Stomach (tissue), 9 donors: ENCODE data around the gene COL1A1. TPM values are rescaled to one million over a fixed set of nuclear protein-coding genes. Genes with fewer than 3 reads are reported as not detected.

Source experiments
- DNase-seq, 2 donors: peaks; one replicate each; pipeline versions ENCODE4 v3.0.0 to v3.0.0-alpha.2; 2013 to 2019
- H3K27ac ChIP-seq, 5 donors: fragments of 200-600 bp in 4 of 5; sonication (generic) in 4 of 5; one replicate each; pipeline ENCODE4 v1.5.1; 2013 to 2019; ENCODE audit warnings: mild to moderate bottlenecking in 1 of 5, moderate library complexity in 1 of 5
- H3K27me3 ChIP-seq, 3 donors: fragments of 200-600 bp; sonication (generic); one replicate each; pipeline ENCODE4 v1.5.1; 2017 to 2019; ENCODE audit warnings: mixed run types in 1 of 3
- H3K36me3 ChIP-seq, 4 donors: fragments of 200-600 bp; sonication (generic); 1 replicate in 3 of 4; 2 replicates in 1 of 4; pipeline ENCODE4 v1.5.1; 2016 to 2019
- H3K4me1 ChIP-seq, 4 donors: fragments of 200-600 bp; sonication (generic); one replicate each; pipeline ENCODE4 v1.5.1; 2016 to 2019
- H3K4me3 ChIP-seq, 4 donors: fragments of 200-600 bp; sonication (generic) in 3 of 4; one replicate each; pipeline ENCODE4 v1.5.1; 2016 to 2019; ENCODE audit warnings: mild to moderate bottlenecking in 1 of 4
- H3K9me3 ChIP-seq, 4 donors: fragments of 200-600 bp; sonication (generic); one replicate each; pipeline ENCODE4 v1.5.1; 2016 to 2019
- CTCF ChIP-seq, 7 experiments: fragments of 450-650 bp in 4 of 7; fragments of 200-600 bp in 3 of 7; sonication (generic) in 3 of 7; IDR thresholded peaks; one replicate each; pipeline ENCODE4 v1.5.1; 2016 to 2019; ENCODE audit warnings: antibody characterized with exemption in 7 of 7, control low read depth in 2 of 7, mild to moderate bottlenecking in 1 of 7
- EP300 ChIP-seq: sonication (generic); formaldehyde crosslinking; IDR thresholded peaks from one replicate; pipeline ENCODE4 v1.6.1; 2017; ENCODE audit warnings: antibody characterized with exemption
- POLR2A ChIP-seq, 4 donors: fragments of 450-650 bp; IDR thresholded peaks; one replicate each; pipeline ENCODE4 v1.6.1; 2016; ENCODE audit warnings: antibody characterized with exemption in 4 of 4, control low read depth in 2 of 4, mild to moderate bottlenecking in 1 of 4, moderate library complexity in 1 of 4
- POLR2AphosphoS5 ChIP-seq, 3 donors: sonication (generic); formaldehyde crosslinking; IDR thresholded peaks; one replicate each; pipeline ENCODE4 v1.6.1; 2016; ENCODE audit warnings: antibody characterized with exemption in 3 of 3
- WGBS, 5 donors: extraction: QIAGEN DNeasy Blood & Tissue Kit in 3 of 5; methylation state at CpG; one replicate each; pipeline versions ENCODE4 v1.1.5 to v1.1.7; 2013 to 2018; 5-methylcytosine and 5-hydroxymethylcytosine counted together
- intact Hi-C: fragments of 100-400 bp; cut with DNase I; formaldehyde crosslinking; loops from one replicate; pipeline ENCODE4 v1.15.1; 2023; ENCODE audit warnings: low total_unique reads
- polyA plus RNA-seq, 3 donors: library from polyadenylated mRNA; stranded (reverse); fragments of 200-250 nt; gene quantifications; one replicate each; pipeline ENCODE4 v1.2.3, GENCODE V29; 2013
- total RNA-seq, 5 donors: library from RNA; depleted of rRNA; stranded (reverse); fragments of >200 nt; gene quantifications; one replicate each; pipeline versions ENCODE4 v1.1.0 to v1.2.3, GENCODE V29; 2014 to 2016
- donor health status: healthy with polysubstance abuse.
- donor health status: Bipolar disorder and iron deficiency.
- donor health status: healthy.

COL1A1 gene
- total and polyA plus RNA-seq, 8 donors: 17.9 to 1,931 (median 142) TPM

- H3K27ac ChIP-seq: peak overlapping the region in 4 of 5 donors; percentile 7 to 97 (median 50)
- intact Hi-C loops: no loop called here
- H3K4me1 ChIP-seq: peaks cover 38 to 82% (median 66%) of the 10 kb centered on the region in 4 donors
- DNase-seq: no peak
- H3K4me3 ChIP-seq: peak overlapping the region in 2 of 4 donors; percentile 86 to 93
- no peaks in the 10 kb centered on the region for H3K27me3 ChIP-seq
- TF ChIP-seq POLR2A (IDR thresholded peaks at IDR 0.05) (no peak), POLR2AphosphoS5 (IDR thresholded peaks at IDR 0.05) (no peak), CTCF (IDR thresholded peaks at IDR 0.05) (no peak), EP300 (no peak)
- WGBS, 5 donors: 65 to 78% (median 70%) methylated on average over 10 to 11 of the region's 11 CpGs
- no peaks in the 10 kb centered on the region for H3K9me3 ChIP-seq
- H3K36me3 ChIP-seq: peaks cover 35 to 54% (median 51%) of the 10 kb centered on the region in 4 donors
Measured at GRCh38 chr17:50145532-50146229, 55.8 kb downstream of the COL1A1 start.

GRCh38 chr17:50144845-50145531 is 56.4 kb downstream of the COL1A1 start:
- no peak for TF ChIP-seq POLR2A (IDR thresholded peaks at IDR 0.05)
- TF ChIP-seq EP300: no peak
- no peak for TF ChIP-seq CTCF (IDR thresholded peaks at IDR 0.05)
- no peak for TF ChIP-seq POLR2AphosphoS5 (IDR thresholded peaks at IDR 0.05)
- DNase-seq: peak in 1 of 2 donors; percentile 44
- WGBS, 5 donors: 64 to 75% (median 74%) methylated on average over 13 to 16 of the region's 16 CpGs
- Histone ChIP-seq H3K4me1 (peaks cover 45 to 86% (median 72%) of the 10 kb centered on the region in 4 donors), H3K27me3 (no peaks in the 10 kb centered on the region), H3K4me3 (no peak overlapping the region), H3K9me3 (no peaks in the 10 kb centered on the region), H3K27ac (peak overlapping the region in 2 of 5 donors; percentile 93 to 97), H3K36me3 (peaks cover 40 to 61% (median 58%) of the 10 kb centered on the region in 4 donors)
- intact Hi-C loops: loop anchor here (5.0 kb wide), 1 partner anchor 38 kb away; no protein-coding TSS in a partner anchor

GRCh38 chr17:50144355-50144754 is 57.1 kb downstream of the COL1A1 start:
- peak overlapping the region in 1 of 5 donors; percentile 97 for H3K27ac ChIP-seq
- DNase-seq: no peak
- no peak overlapping the region for H3K4me3 ChIP-seq
- no peak for TF ChIP-seq CTCF (IDR thresholded peaks at IDR 0.05)
- no peak for TF ChIP-seq POLR2A (IDR thresholded peaks at IDR 0.05)
- TF ChIP-seq POLR2AphosphoS5 (IDR thresholded peaks at IDR 0.05): no peak
- no peak for TF ChIP-seq EP300
- peaks cover 45 to 67% (median 64%) of the 10 kb centered on the region in 4 donors for H3K36me3 ChIP-seq
- intact Hi-C loops: loop anchor here (5.0 kb wide), 1 partner anchor 37 kb away; no protein-coding TSS in a partner anchor
- no peaks in the 10 kb centered on the region for H3K9me3 ChIP-seq
- WGBS, 5 donors: 73 to 83% (median 79%) methylated on average over 6 of the region's 6 CpGs
- H3K4me1 ChIP-seq: peaks cover 41 to 90% (median 75%) of the 10 kb centered on the region in 4 donors
- H3K27me3 ChIP-seq: no peaks in the 10 kb centered on the region

GRCh38 chr17:50143461-50144176 is 57.8 kb downstream of the COL1A1 start:
- Histone ChIP-seq H3K4me1 (peaks cover 40 to 85% (median 67%) of the 10 kb centered on the region in 4 donors), H3K27me3 (no peaks in the 10 kb centered on the region), H3K27ac (no peak overlapping the region), H3K9me3 (no peaks in the 10 kb centered on the region), H3K4me3 (no peak overlapping the region), H3K36me3 (peaks cover 53 to 75% (median 72%) of the 10 kb centered on the region in 4 donors)
- TF ChIP-seq POLR2AphosphoS5 (IDR thresholded peaks at IDR 0.05) (no peak), EP300 (no peak), POLR2A (IDR thresholded peaks at IDR 0.05) (no peak), CTCF (IDR thresholded peaks at IDR 0.05) (no peak)
- DNase-seq: no peak
- intact Hi-C loops: loop anchor here (5.0 kb wide), 1 partner anchor 36 kb away; no protein-coding TSS in a partner anchor
- WGBS, 5 donors: 89 to 94% (median 92%) methylated on average over 20 of the region's 20 CpGs
